NCI-H2196 (cell line): ENCODE measurements around the gene ATP6V1B1.

Source experiments
- DNase-seq: peaks from one replicate; lab custom pipeline; 2025; ENCODE audit not compliant: unreplicated experiment; lab: John Stamatoyannopoulos, UW

ATP6V1B1 gene

GRCh38 chr2:70943205-70943871, 7.6 kb downstream of the ATP6V1B1 start:
- no peak for DNase-seq

- DNase-seq, result no peak
Measured at GRCh38 chr2:70944111-70944690, 8.5 kb downstream of the ATP6V1B1 start.

GRCh38 chr2:70946832-70947442, 11.2 kb downstream of the ATP6V1B1 start:
- DNase-seq, result peak; percentile 34

GRCh38 chr2:70947556-70948184, 12.0 kb downstream of the ATP6V1B1 start:
- no peak for DNase-seq

GRCh38 chr2:70948337-70949003, 12.8 kb downstream of the ATP6V1B1 start:
- DNase-seq, result peak; percentile 65

- DNase-seq, result no peak
Measured at GRCh38 chr2:70949086-70949485, 13.4 kb downstream of the ATP6V1B1 start.

GRCh38 chr2:70954886-70955285, 19.2 kb downstream of the ATP6V1B1 start:
- DNase-seq, result no peak

GRCh38 chr2:70956141-70956540, 20.4 kb downstream of the ATP6V1B1 start:
- DNase-seq, result no peak

GRCh38 chr2:70957798-70958197, 22.1 kb downstream of the ATP6V1B1 start:
- DNase-seq, result no peak

GRCh38 chr2:70958759-70959158, 23.1 kb downstream of the ATP6V1B1 start:
- no peak for DNase-seq

- no peak for DNase-seq
Measured at GRCh38 chr2:70959271-70959761, 23.6 kb downstream of the ATP6V1B1 start.

GRCh38 chr2:70959851-70960832, 24.4 kb downstream of the ATP6V1B1 start:
- no peak for DNase-seq

- no peak for DNase-seq
Measured at GRCh38 chr2:70960833-70961647, 25.3 kb downstream of the ATP6V1B1 start.

- no peak for DNase-seq
Measured at GRCh38 chr2:70961648-70961994, 25.9 kb downstream of the ATP6V1B1 start.

- DNase-seq, result no peak
Measured at GRCh38 chr2:70962211-70962884, 26.6 kb downstream of the ATP6V1B1 start.

GRCh38 chr2:70962885-70963878, 27.5 kb downstream of the ATP6V1B1 start:
- DNase-seq, result no peak

- DNase-seq, result no peak
Measured at GRCh38 chr2:70964133-70964532, 28.4 kb downstream of the ATP6V1B1 start.
